Measurements from ENCODE around the gene SCYGR7. TPM values are rescaled to one million over a fixed set of nuclear protein-coding genes. Genes with fewer than 3 reads are reported as not detected.

Gene SCYGR7
- polyA plus RNA-seq, 3 donors: not detected

DNA sequence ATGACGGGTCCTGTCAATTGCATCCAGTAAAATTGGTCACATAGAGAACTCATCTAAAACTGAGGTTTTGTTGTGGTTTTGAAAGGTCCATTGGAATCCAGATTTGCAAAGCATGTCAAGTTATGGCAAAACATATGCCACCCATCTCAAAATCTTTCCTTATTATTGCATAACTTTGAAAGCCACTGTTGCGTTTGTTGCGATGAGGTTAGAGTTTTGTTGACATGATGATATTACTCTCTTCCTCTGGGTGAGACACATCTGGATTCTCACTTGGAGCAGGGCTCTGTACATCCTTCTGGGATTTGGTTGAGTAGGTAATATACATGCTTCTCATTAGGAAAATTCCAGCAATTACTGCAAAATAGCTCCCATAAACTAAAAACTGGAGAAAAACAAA, 40.9 kb upstream of the SCYGR7 start:
- Histone ChIP-seq H2AFZ (ENCODE audit: insufficient read depth, low read depth, low read length, poor library complexity, severe bottlenecking) (no peak overlapping the region), H3K79me2 (ENCODE audit: insufficient read depth, low read length) (no peaks in the 10 kb centered on the region), H3K9me3 (replicated peaks in 1 of 2; ENCODE audit: control insufficient read depth in 1 of 2, insufficient read depth in 1 of 2, low read length in 2 of 2) (no peaks in the 10 kb centered on the region), H3K9ac (ENCODE audit: insufficient read depth, low read length, poor library complexity, severe bottlenecking) (no peak overlapping the region), H3K36me3 (replicated peaks in 1 of 2; ENCODE audit: control insufficient read depth in 1 of 2, insufficient read depth in 2 of 2, low read length in 2 of 2) (no peaks in the 10 kb centered on the region), H3K27me3 (ENCODE audit: control insufficient read depth in 2 of 2, insufficient read depth in 2 of 2, low read length in 2 of 2) (no peaks in the 10 kb centered on the region), H3K27ac (ENCODE audit: low read depth in 1 of 2, low read length in 2 of 2) (no peak overlapping the region), H3K4me3 (replicated peaks in 1 of 3; ENCODE audit: low read depth in 2 of 3, low read length in 3 of 3) (no peak overlapping the region), H3K4me2 (replicated peaks; ENCODE audit: extremely low read depth, low read length, poor library complexity, severe bottlenecking) (no peak overlapping the region), H3K4me1 (ENCODE audit: control insufficient read depth in 1 of 2, insufficient read depth in 2 of 2, low read length in 2 of 2) (no peaks in the 10 kb centered on the region), H4K20me1 (ENCODE audit: insufficient read depth, low read length) (no peaks in the 10 kb centered on the region)
- TF ChIP-seq, protein P1, sequence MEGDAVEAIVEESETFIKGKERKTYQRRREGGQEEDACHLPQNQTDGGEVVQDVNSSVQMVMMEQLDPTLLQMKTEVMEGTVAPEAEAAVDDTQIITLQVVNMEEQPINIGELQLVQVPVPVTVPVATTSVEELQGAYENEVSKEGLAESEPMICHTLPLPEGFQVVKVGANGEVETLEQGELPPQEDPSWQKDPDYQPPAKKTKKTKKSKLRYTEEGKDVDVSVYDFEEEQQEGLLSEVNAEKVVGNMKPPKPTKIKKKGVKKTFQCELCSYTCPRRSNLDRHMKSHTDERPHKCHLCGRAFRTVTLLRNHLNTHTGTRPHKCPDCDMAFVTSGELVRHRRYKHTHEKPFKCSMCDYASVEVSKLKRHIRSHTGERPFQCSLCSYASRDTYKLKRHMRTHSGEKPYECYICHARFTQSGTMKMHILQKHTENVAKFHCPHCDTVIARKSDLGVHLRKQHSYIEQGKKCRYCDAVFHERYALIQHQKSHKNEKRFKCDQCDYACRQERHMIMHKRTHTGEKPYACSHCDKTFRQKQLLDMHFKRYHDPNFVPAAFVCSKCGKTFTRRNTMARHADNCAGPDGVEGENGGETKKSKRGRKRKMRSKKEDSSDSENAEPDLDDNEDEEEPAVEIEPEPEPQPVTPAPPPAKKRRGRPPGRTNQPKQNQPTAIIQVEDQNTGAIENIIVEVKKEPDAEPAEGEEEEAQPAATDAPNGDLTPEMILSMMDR (IDR thresholded peaks at IDR 0.05): no peak
- no peak for DNase-seq
- H3K27ac Mint-ChIP-seq: no peak overlapping the region
- WGBS (ENCODE audit: insufficient coverage): no CpG with 5 or more reads among the region's 3 CpGs
- H3K36me3 Mint-ChIP-seq: no peaks in the 10 kb centered on the region
- H3K9me3 Mint-ChIP-seq: no peaks in the 10 kb centered on the region
- intact Hi-C loops (cut with micrococcal nuclease): no loop called here
- H3K4me1 Mint-ChIP-seq: no peaks in the 10 kb centered on the region
- H3K4me3 Mint-ChIP-seq: no peak overlapping the region
- peaks cover 0 to 9% (median 8%) of the 10 kb centered on the region in 3 donors for H3K27me3 Mint-ChIP-seq (ENCODE audit: low read depth in 3 of 3)

DNA sequence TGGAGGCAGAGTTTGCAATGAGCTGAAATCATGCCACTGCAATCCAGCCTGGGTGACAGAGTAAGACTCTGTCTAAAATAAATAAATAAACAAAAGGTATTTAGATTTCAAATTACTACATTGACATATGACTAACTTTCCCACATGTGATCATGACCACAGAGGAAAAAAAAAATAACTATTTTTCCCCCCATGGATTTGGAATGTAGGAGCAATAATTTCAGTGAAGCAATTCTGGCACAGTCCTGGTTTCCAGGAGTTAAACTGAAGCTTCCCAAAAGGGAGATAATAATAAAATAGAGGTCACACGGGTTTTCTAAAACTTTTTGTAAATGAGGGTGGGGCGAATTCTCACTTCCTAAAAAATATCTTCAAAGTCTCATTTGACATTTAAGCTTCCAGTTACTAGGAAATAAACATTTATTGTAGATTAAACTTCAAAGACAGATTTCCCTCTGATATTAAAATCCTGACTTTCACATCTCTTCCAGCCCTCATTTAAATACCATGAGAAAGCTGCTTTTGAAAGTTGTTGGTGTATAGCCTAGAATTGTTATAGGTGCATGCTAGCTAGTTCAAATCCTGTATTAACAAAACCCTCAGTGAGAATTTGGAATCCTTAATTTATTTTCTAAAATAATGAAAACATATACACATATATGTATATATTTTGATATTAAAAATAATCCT, 31.0 kb upstream of the SCYGR7 start:
- Histone ChIP-seq H2AFZ (ENCODE audit: insufficient read depth, low read depth, low read length, poor library complexity, severe bottlenecking) (no peak overlapping the region), H3K9ac (ENCODE audit: insufficient read depth, low read length, poor library complexity, severe bottlenecking) (no peak overlapping the region), H3K4me3 (replicated peaks in 1 of 3; ENCODE audit: low read depth in 2 of 3, low read length in 3 of 3) (no peak overlapping the region), H3K9me3 (replicated peaks in 1 of 2; ENCODE audit: control insufficient read depth in 1 of 2, insufficient read depth in 1 of 2, low read length in 2 of 2) (no peaks in the 10 kb centered on the region), H3K27ac (ENCODE audit: low read depth in 1 of 2, low read length in 2 of 2) (no peak overlapping the region), H4K20me1 (ENCODE audit: insufficient read depth, low read length) (no peaks in the 10 kb centered on the region), H3K36me3 (replicated peaks in 1 of 2; ENCODE audit: control insufficient read depth in 1 of 2, insufficient read depth in 2 of 2, low read length in 2 of 2) (no peaks in the 10 kb centered on the region), H3K4me2 (replicated peaks; ENCODE audit: extremely low read depth, low read length, poor library complexity, severe bottlenecking) (no peak overlapping the region), H3K79me2 (ENCODE audit: insufficient read depth, low read length) (no peaks in the 10 kb centered on the region), H3K27me3 (ENCODE audit: control insufficient read depth in 2 of 2, insufficient read depth in 2 of 2, low read length in 2 of 2) (no peaks in the 10 kb centered on the region), H3K4me1 (ENCODE audit: control insufficient read depth in 1 of 2, insufficient read depth in 2 of 2, low read length in 2 of 2) (no peaks in the 10 kb centered on the region)
- peaks cover 0 to 4% (median 0%) of the 10 kb centered on the region in 7 donors for H3K9me3 Mint-ChIP-seq
- DNase-seq: no peak
- H3K27me3 Mint-ChIP-seq (ENCODE audit: low read depth in 3 of 3): peaks cover 0 to 7% (median 6%) of the 10 kb centered on the region in 3 donors
- no peaks in the 10 kb centered on the region for H3K36me3 Mint-ChIP-seq
- intact Hi-C loops (cut with micrococcal nuclease): no loop called here
- TF ChIP-seq, protein P1 (IDR thresholded peaks at IDR 0.05): no peak
- H3K4me1 Mint-ChIP-seq: peaks cover 2% of the 10 kb centered on the region
- WGBS (ENCODE audit: insufficient coverage): no CpG with 5 or more reads among the region's 2 CpGs
- H3K4me3 Mint-ChIP-seq: no peak overlapping the region
- H3K27ac Mint-ChIP-seq: no peak overlapping the region
